Neural cell (in vitro differentiated cells): ENCODE data around the gene PRSS53. TPM values are rescaled to one million over a fixed set of nuclear protein-coding genes. Genes with fewer than 3 reads are reported as not detected.

ENCODE experiments used
- H2AFZ ChIP-seq: fragments of 200-600, 300-800 bp; sonication (generic), shearing (Covaris generic); 2 replicates; pipeline ENCODE4 v1.6.0; 2014; ENCODE audit warnings: low read depth, mild to moderate bottlenecking, antibody characterized with exemption, low read length, moderate library complexity
- H3F3A ChIP-seq: fragments of 200-600 bp; shearing (Covaris generic); 2 replicates; pipeline ENCODE4 v1.6.1; 2016; ENCODE audit warnings: mild to moderate bottlenecking, moderate library complexity, mixed read lengths, antibody characterized with exemption, low read length; ENCODE audit not compliant: insufficient read depth, poor library complexity, severe bottlenecking
- H3K27ac ChIP-seq: fragments of 200-600, 300-800 bp; sonication (generic), shearing (Covaris generic); 2 replicates; pipeline ENCODE4 v1.5.1; 2014; ENCODE audit warnings: mild to moderate bottlenecking, low read length, moderate library complexity
- H3K27me3 ChIP-seq: fragments of 300-800, 200-600 bp; sonication (generic), shearing (Covaris generic); 2 replicates; pipeline ENCODE4 v1.6.0; 2014; ENCODE audit warnings: mild to moderate bottlenecking, low read depth, low read length, moderate library complexity; ENCODE audit not compliant: insufficient read depth
- H3K36me3 ChIP-seq: fragments of 300-800, 200-600 bp; sonication (generic), shearing (Covaris generic); 2 replicates; pipeline ENCODE4 v1.5.1; 2014; ENCODE audit warnings: mild to moderate bottlenecking, antibody characterized with exemption, low read length, moderate library complexity; ENCODE audit not compliant: insufficient read depth
- H3K4me2 ChIP-seq: fragments of 300-800, 200-600 bp; sonication (generic), shearing (Covaris generic); 2 replicates; pipeline ENCODE4 v1.6.0; 2014; ENCODE audit warnings: mild to moderate bottlenecking, low read length
- H3K4me3 ChIP-seq: fragments of 300-800, 200-600 bp; sonication (generic), shearing (Covaris generic); 2 replicates; pipeline ENCODE4 v1.5.1; 2014; ENCODE audit warnings: mild to moderate bottlenecking, low read length, moderate library complexity
- H3K79me2 ChIP-seq: fragments of 200-600 bp; shearing (Covaris generic); replicated peaks from 2 replicates; pipeline ENCODE4 v1.6.0; 2014; ENCODE audit warnings: mild to moderate bottlenecking, low read length, moderate library complexity; ENCODE audit not compliant: insufficient read depth
- H3K9ac ChIP-seq: fragments of 300-800, 200-600 bp; sonication (generic), shearing (Covaris generic); 2 replicates; pipeline ENCODE4 v1.6.1; 2016; ENCODE audit warnings: mild to moderate bottlenecking, low read length, mixed read lengths
- H3K9me2 ChIP-seq: fragments of 200-600 bp; shearing (Covaris generic); 2 replicates; pipeline ENCODE4 v1.6.1; 2016; ENCODE audit warnings: mild to moderate bottlenecking, low read length, mixed read lengths; ENCODE audit not compliant: insufficient read depth
- H3K9me3 ChIP-seq: fragments of 200-600, 300-800 bp; sonication (generic), shearing (Covaris generic); 2 replicates; pipeline ENCODE4 v1.6.1; 2016; ENCODE audit warnings: mild to moderate bottlenecking, mixed run types, low read length, moderate library complexity, mixed read lengths
- H4K20me1 ChIP-seq: fragments of 200-600 bp; shearing (Covaris generic); 2 replicates; pipeline ENCODE4 v1.6.1; 2016; ENCODE audit warnings: mild to moderate bottlenecking, mixed run types; ENCODE audit not compliant: insufficient read depth
- CTCF ChIP-seq: fragments of 450-650 bp; IDR thresholded peaks from 2 replicates; pipeline ENCODE4 v1.5.1; 2014; ENCODE audit warnings: antibody characterized with exemption, mild to moderate bottlenecking, moderate library complexity; ENCODE audit not compliant: poor library complexity, severe bottlenecking
- EP300 ChIP-seq: fragments of 450-650 bp; conservative IDR thresholded peaks from 2 replicates; pipeline ENCODE4 v1.6.1; 2014; ENCODE audit warnings: antibody characterized with exemption, mild to moderate bottlenecking, moderate library complexity; ENCODE audit not compliant: poor library complexity, severe bottlenecking
- EZH2 ChIP-seq: fragments of 200-600, 300-800 bp; shearing (Covaris generic), sonication (generic); IDR thresholded peaks from 2 replicates; pipeline ENCODE4 v1.6.1; 2014; ENCODE audit warnings: antibody characterized with exemption, low read length, borderline replicate concordance, mild to moderate bottlenecking; ENCODE audit not compliant: insufficient read depth, poor library complexity, severe bottlenecking
- MXI1 ChIP-seq: fragments of 450-650 bp; conservative IDR thresholded peaks from 2 replicates; pipeline ENCODE4 v1.6.1; 2014; ENCODE audit warnings: antibody characterized with exemption, mild to moderate bottlenecking; ENCODE audit not compliant: poor library complexity, severe bottlenecking
- POLR2AphosphoS5 ChIP-seq: IDR thresholded peaks from 2 replicates; pipeline ENCODE4 v1.6.1; 2012
- RAD21 ChIP-seq: fragments of 450-650 bp; conservative IDR thresholded peaks from 2 replicates; pipeline ENCODE4 v1.6.1; 2014; ENCODE audit warnings: antibody characterized with exemption, mild to moderate bottlenecking, moderate library complexity
- REST ChIP-seq: IDR thresholded peaks from 2 replicates; pipeline ENCODE4 v1.6.1; 2012; ENCODE audit warnings: borderline replicate concordance
- SMC3 ChIP-seq: fragments of 450-650 bp; conservative IDR thresholded peaks from 2 replicates; pipeline ENCODE4 v1.6.1; 2014; ENCODE audit warnings: antibody characterized with exemption, mild to moderate bottlenecking, moderate library complexity; ENCODE audit not compliant: poor library complexity
- TAF1 ChIP-seq: IDR thresholded peaks from 2 replicates; pipeline ENCODE4 v1.6.1; 2012; ENCODE audit warnings: low read depth
- polyA plus RNA-seq: library from polyadenylated mRNA; depleted of rRNA; stranded (reverse); fragments of >200 nt; gene quantifications from 2 replicates; pipeline ENCODE4 v1.2.3, GENCODE V29; 2014

The PRSS53 gene
- polyA plus RNA-seq, 1 donor from 2014 or later = 9.3 TPM

GRCh38 chr16:31112711-31113110 is 24.0 kb upstream of the PRSS53 start:
- TF ChIP-seq EZH2 (no peak), REST (no peak), TAF1 (no peak), RAD21 (no peak), POLR2AphosphoS5 (no peak), EP300 (no peak), MXI1 (no peak), CTCF (no peak), SMC3 (no peak)
- no peaks in the 10 kb centered on the region for H3K36me3 ChIP-seq
- no peaks in the 10 kb centered on the region for H3K9me2 ChIP-seq
- no peak overlapping the region for H2AFZ ChIP-seq
- H4K20me1 ChIP-seq = no peaks in the 10 kb centered on the region
- no peak overlapping the region for H3K4me2 ChIP-seq
- no peak overlapping the region for H3K9ac ChIP-seq
- no peaks in the 10 kb centered on the region for H3K9me3 ChIP-seq
- H3K27me3 ChIP-seq = no peaks in the 10 kb centered on the region
- H3K27ac ChIP-seq = no peak overlapping the region
- H3F3A ChIP-seq = no peaks in the 10 kb centered on the region
- H3K79me2 ChIP-seq = no peaks in the 10 kb centered on the region
- H3K4me3 ChIP-seq = no peak overlapping the region

- Histone ChIP-seq H2AFZ (no peak overlapping the region), H3K4me2 (no peak overlapping the region), H3K9ac (no peak overlapping the region), H3F3A (no peaks in the 10 kb centered on the region), H3K27ac (no peak overlapping the region), H3K27me3 (no peaks in the 10 kb centered on the region), H3K4me3 (no peak overlapping the region), H3K9me2 (no peaks in the 10 kb centered on the region), H3K9me3 (no peaks in the 10 kb centered on the region), H3K79me2 (no peaks in the 10 kb centered on the region), H4K20me1 (no peaks in the 10 kb centered on the region), H3K36me3 (no peaks in the 10 kb centered on the region)
- no peak for TF ChIP-seq MXI1
- TF ChIP-seq RAD21 = no peak
- TF ChIP-seq REST = no peak
- TF ChIP-seq EP300 = no peak
- no peak for TF ChIP-seq CTCF
- TF ChIP-seq SMC3 = no peak
- no peak for TF ChIP-seq EZH2
- TF ChIP-seq POLR2AphosphoS5 = no peak
- no peak for TF ChIP-seq TAF1
These were observed 23.2 kb upstream of the PRSS53 start for GRCh38 chr16:31111881-31112466.
